HepG2 (cell line): ENCODE results near the gene GPHN.

Experiments
- CEBPB ChIP-seq: IDR thresholded peaks from 2 replicates; pipeline ENCODE4 v1.6.1; 2011; ENCODE audit warnings: low read depth, low read length, improper control_type of control experiment, borderline replicate concordance
- CREB1 ChIP-seq, 2 experiments: fragments of 450-650 bp in 1 of 2; IDR thresholded peaks; 2 replicates each; pipeline ENCODE4 v1.6.1; 2016 to 2017; ENCODE audit warnings: control low read depth in 1 of 2, mild to moderate bottlenecking in 1 of 2, missing compliant biosample characterization in 1 of 2, missing genetic modification characterization in 1 of 2
- FOSL2 ChIP-seq: sonication (generic); formaldehyde crosslinking; IDR thresholded peaks from 2 replicates; pipeline ENCODE4 v1.4.0; 2020; ENCODE audit warnings: missing genetic modification reagents
- FOXK1 ChIP-seq: sonication (generic); formaldehyde crosslinking; IDR thresholded peaks from 2 replicates; pipeline ENCODE4 v1.4.0; 2020; ENCODE audit warnings: low read depth, missing genetic modification reagents, borderline replicate concordance
- POLR2A ChIP-seq, 2 experiments: IDR thresholded peaks; 2 replicates each; pipeline ENCODE4 v1.6.1; 2011; ENCODE audit warnings: low read depth in 2 of 2, low read length in 2 of 2, mild to moderate bottlenecking in 1 of 2, moderate library complexity in 1 of 2; ENCODE audit not compliant: insufficient read depth in 1 of 2
- RBFOX2 ChIP-seq: fragments of 200-400 bp; formaldehyde crosslinking; IDR thresholded peaks from 2 replicates; pipeline ENCODE4 v1.6.1; 2017; ENCODE audit warnings: low read depth, mild to moderate bottlenecking, low read length
- SAFB2 ChIP-seq: sonication (generic); formaldehyde crosslinking; IDR thresholded peaks from 2 replicates; pipeline ENCODE4 v1.5.1; 2020; ENCODE audit warnings: missing genetic modification reagents, low read depth, mild to moderate bottlenecking, borderline replicate concordance
- TSC22D2 ChIP-seq: sonication (generic); formaldehyde crosslinking; IDR thresholded peaks from 2 replicates; pipeline ENCODE4 v1.5.1; 2020; ENCODE audit warnings: missing genetic modification reagents, mild to moderate bottlenecking, borderline replicate concordance
- ZKSCAN1 ChIP-seq: fragments of 150-350 bp; IDR thresholded peaks from 2 replicates; pipeline ENCODE4 v1.6.1; 2014; ENCODE audit warnings: low read length
- TF ChIP-seq, protein P1 (sequence below): sonication (generic); formaldehyde crosslinking; IDR thresholded peaks from 2 replicates; pipeline ENCODE4 v1.8.0; 2022; ENCODE audit warnings: mild to moderate bottlenecking, missing genetic modification reagents; ENCODE audit not compliant: insufficient replicate concordance
- TF ChIP-seq, protein P2 (sequence below): sonication (generic); formaldehyde crosslinking; IDR thresholded peaks from 2 replicates; pipeline ENCODE4 v1.5.0; 2020; ENCODE audit warnings: mild to moderate bottlenecking, missing genetic modification reagents, moderate library complexity
- TF ChIP-seq, protein P3 (sequence below): sonication (generic); formaldehyde crosslinking; IDR thresholded peaks from 2 replicates; pipeline ENCODE4 v1.4.0; 2020; ENCODE audit warnings: missing genetic modification reagents, borderline replicate concordance
- TF ChIP-seq, protein P4 (sequence below), 2 experiments: sonication (generic) in 1 of 2; formaldehyde crosslinking in 1 of 2; IDR thresholded peaks; 2 replicates each; pipeline versions ENCODE4 v1.5.1 to v1.6.1; 2011 to 2020; ENCODE audit warnings: borderline replicate concordance in 1 of 2, low read depth in 1 of 2, low read length in 1 of 2, mild to moderate bottlenecking in 1 of 2, missing genetic modification reagents in 1 of 2, moderate library complexity in 1 of 2

DNA sequence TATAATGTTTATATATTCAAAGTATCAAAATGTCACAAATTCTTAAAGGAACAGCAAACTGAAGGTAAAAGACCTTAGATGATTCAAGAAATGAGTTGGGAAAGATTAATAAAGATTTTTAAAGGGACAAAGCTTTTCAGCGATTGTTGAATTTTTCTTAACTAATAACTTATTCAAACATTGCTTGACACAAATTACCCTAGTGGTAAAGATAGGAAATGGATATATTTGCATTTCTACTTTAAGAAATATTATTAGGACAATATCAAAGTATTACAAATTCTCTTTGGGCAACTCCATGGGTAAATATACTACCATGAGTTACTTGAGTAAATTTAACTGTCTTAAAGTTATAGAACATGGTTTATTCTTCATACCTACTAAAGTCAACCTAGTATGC is 415.3 kb downstream of the GPHN start:
- TF ChIP-seq FOXK1 (CRISPR knock-in tag): no peak
- TF ChIP-seq FOSL2 (CRISPR knock-in tag): no peak
- TF ChIP-seq CEBPB: no peak
- no peak for TF ChIP-seq SAFB2 (CRISPR knock-in tag)
- TF ChIP-seq, protein P1, sequence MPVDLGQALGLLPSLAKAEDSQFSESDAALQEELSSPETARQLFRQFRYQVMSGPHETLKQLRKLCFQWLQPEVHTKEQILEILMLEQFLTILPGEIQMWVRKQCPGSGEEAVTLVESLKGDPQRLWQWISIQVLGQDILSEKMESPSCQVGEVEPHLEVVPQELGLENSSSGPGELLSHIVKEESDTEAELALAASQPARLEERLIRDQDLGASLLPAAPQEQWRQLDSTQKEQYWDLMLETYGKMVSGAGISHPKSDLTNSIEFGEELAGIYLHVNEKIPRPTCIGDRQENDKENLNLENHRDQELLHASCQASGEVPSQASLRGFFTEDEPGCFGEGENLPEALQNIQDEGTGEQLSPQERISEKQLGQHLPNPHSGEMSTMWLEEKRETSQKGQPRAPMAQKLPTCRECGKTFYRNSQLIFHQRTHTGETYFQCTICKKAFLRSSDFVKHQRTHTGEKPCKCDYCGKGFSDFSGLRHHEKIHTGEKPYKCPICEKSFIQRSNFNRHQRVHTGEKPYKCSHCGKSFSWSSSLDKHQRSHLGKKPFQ (CRISPR knock-in tag): no peak
- TF ChIP-seq, protein P2, sequence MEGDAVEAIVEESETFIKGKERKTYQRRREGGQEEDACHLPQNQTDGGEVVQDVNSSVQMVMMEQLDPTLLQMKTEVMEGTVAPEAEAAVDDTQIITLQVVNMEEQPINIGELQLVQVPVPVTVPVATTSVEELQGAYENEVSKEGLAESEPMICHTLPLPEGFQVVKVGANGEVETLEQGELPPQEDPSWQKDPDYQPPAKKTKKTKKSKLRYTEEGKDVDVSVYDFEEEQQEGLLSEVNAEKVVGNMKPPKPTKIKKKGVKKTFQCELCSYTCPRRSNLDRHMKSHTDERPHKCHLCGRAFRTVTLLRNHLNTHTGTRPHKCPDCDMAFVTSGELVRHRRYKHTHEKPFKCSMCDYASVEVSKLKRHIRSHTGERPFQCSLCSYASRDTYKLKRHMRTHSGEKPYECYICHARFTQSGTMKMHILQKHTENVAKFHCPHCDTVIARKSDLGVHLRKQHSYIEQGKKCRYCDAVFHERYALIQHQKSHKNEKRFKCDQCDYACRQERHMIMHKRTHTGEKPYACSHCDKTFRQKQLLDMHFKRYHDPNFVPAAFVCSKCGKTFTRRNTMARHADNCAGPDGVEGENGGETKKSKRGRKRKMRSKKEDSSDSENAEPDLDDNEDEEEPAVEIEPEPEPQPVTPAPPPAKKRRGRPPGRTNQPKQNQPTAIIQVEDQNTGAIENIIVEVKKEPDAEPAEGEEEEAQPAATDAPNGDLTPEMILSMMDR (CRISPR knock-in tag): no peak
- TF ChIP-seq, protein P3, sequence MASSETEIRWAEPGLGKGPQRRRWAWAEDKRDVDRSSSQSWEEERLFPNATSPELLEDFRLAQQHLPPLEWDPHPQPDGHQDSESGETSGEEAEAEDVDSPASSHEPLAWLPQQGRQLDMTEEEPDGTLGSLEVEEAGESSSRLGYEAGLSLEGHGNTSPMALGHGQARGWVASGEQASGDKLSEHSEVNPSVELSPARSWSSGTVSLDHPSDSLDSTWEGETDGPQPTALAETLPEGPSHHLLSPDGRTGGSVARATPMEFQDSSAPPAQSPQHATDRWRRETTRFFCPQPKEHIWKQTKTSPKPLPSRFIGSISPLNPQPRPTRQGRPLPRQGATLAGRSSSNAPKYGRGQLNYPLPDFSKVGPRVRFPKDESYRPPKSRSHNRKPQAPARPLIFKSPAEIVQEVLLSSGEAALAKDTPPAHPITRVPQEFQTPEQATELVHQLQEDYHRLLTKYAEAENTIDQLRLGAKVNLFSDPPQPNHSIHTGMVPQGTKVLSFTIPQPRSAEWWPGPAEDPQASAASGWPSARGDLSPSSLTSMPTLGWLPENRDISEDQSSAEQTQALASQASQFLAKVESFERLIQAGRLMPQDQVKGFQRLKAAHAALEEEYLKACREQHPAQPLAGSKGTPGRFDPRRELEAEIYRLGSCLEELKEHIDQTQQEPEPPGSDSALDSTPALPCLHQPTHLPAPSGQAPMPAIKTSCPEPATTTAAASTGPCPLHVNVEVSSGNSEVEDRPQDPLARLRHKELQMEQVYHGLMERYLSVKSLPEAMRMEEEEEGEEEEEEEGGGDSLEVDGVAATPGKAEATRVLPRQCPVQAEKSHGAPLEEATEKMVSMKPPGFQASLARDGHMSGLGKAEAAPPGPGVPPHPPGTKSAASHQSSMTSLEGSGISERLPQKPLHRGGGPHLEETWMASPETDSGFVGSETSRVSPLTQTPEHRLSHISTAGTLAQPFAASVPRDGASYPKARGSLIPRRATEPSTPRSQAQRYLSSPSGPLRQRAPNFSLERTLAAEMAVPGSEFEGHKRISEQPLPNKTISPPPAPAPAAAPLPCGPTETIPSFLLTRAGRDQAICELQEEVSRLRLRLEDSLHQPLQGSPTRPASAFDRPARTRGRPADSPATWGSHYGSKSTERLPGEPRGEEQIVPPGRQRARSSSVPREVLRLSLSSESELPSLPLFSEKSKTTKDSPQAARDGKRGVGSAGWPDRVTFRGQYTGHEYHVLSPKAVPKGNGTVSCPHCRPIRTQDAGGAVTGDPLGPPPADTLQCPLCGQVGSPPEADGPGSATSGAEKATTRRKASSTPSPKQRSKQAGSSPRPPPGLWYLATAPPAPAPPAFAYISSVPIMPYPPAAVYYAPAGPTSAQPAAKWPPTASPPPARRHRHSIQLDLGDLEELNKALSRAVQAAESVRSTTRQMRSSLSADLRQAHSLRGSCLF (CRISPR knock-in tag): no peak
- TF ChIP-seq ZKSCAN1: no peak
- TF ChIP-seq RBFOX2: no peak
- no peak for TF ChIP-seq TSC22D2
- TF ChIP-seq, protein P4, sequence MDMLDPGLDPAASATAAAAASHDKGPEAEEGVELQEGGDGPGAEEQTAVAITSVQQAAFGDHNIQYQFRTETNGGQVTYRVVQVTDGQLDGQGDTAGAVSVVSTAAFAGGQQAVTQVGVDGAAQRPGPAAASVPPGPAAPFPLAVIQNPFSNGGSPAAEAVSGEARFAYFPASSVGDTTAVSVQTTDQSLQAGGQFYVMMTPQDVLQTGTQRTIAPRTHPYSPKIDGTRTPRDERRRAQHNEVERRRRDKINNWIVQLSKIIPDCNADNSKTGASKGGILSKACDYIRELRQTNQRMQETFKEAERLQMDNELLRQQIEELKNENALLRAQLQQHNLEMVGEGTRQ (IDR thresholded peaks at IDR 0.05; ENCODE audit: low read depth, low read length): no peak
- TF ChIP-seq, protein P4 (CRISPR knock-in tag; IDR thresholded peaks at IDR 0.05; ENCODE audit: borderline replicate concordance): no peak
- no peak for TF ChIP-seq POLR2A (IDR thresholded peaks at IDR 0.05; ENCODE audit: insufficient read depth in 1 of 2, low read depth in 2 of 2, low read length in 2 of 2)
- no peak for TF ChIP-seq CREB1 (IDR thresholded peaks at IDR 0.05)
- TF ChIP-seq CREB1 (CRISPR knock-in tag; IDR thresholded peaks at IDR 0.05): no peak
